Psoas muscle (tissue), 8 donors: Measurements from ENCODE around the gene MYOM3. TPM values are rescaled to one million over a fixed set of nuclear protein-coding genes. Genes with fewer than 3 reads are reported as not detected.

Source experiments
- ATAC-seq, 4 donors: fragments of 200-7000 bp; cut with Tn5 transposase; one replicate each; pipeline ENCODE4 v1.9.1; 2020; ENCODE audit warnings: moderate library complexity in 3 of 4, mild to moderate bottlenecking in 2 of 4
- DNase-seq, 2 donors: peaks; one replicate each; pipeline ENCODE4 v3.0.0-alpha.2; 2020
- H3K27ac ChIP-seq: fragments of 200-600 bp; one replicate; pipeline ENCODE4 v1.8.0; 2022
- H3K27me3 ChIP-seq, 3 donors: fragments of 200-600 bp in 1 of 3; one replicate each; pipeline versions ENCODE4 v1.6.1 to v1.8.0; 2013 to 2022; ENCODE audit warnings: low read length in 2 of 3, mild to moderate bottlenecking in 2 of 3, moderate library complexity in 1 of 3; ENCODE audit not compliant: insufficient read depth in 3 of 3
- H3K36me3 ChIP-seq, 2 donors: fragments of 200-600 bp in 1 of 2; one replicate each; pipeline versions ENCODE4 v1.6.1 to v1.8.0; 2013 to 2022; ENCODE audit warnings: low read depth in 1 of 2, mild to moderate bottlenecking in 1 of 2, moderate library complexity in 1 of 2; ENCODE audit not compliant: insufficient read depth in 1 of 2
- H3K4me1 ChIP-seq: fragments of 200-600 bp; one replicate; pipeline ENCODE4 v1.8.0; 2022
- H3K4me3 ChIP-seq: fragments of 200-600 bp; one replicate; pipeline ENCODE4 v1.8.0; 2022; ENCODE audit warnings: mild to moderate bottlenecking
- H3K9me3 ChIP-seq: fragments of 200-600 bp; one replicate; pipeline ENCODE4 v1.8.0; 2022
- WGBS, 3 donors: extraction: QIAGEN DNeasy Blood & Tissue Kit; methylation state at CpG; one replicate each; pipeline versions ENCODE4 v1.1.6 to v1.1.7; 2013; 5-methylcytosine and 5-hydroxymethylcytosine counted together
- intact Hi-C, 2 donors: fragments of 100-400 bp; cut with DNase I; formaldehyde crosslinking; loops; one replicate each; pipeline versions ENCODE4 v1.11.0 to v1.14.2; 2022
- polyA plus RNA-seq, 3 donors: library from polyadenylated mRNA; stranded (reverse); fragments of 200-250 nt; gene quantifications; one replicate each; pipeline ENCODE4 v1.2.3, GENCODE V29; 2013
- total RNA-seq, 4 donors: library from RNA; stranded (reverse); fragmentation: NEBNext Ultra II Directional in 2 of 4; extraction: Animal tissue kit (Norgen Biotek cat#: 25700) in 2 of 4; gene quantifications; one replicate each; pipeline versions ENCODE4 v1.2.1 to v1.2.4, GENCODE V29; 2021 to 2023
- TF ChIP-seq, protein P1 (sequence below): fragments of 200-600 bp; IDR thresholded peaks from one replicate; pipeline ENCODE4 v1.8.0; 2022; ENCODE audit warnings: antibody characterized with exemption
- donor health status: healthy with polysubstance abuse.
- donor health status: DM: no; HTN: no; CAD: no; lungs with moderate emphysema.
- donor health status: Bipolar disorder and iron deficiency.
- donor health status: healthy.
- donor health status: DM: yes; HTN: yes; CAD: no.
- donor health status: DM: no; HTN: no; CAD: no.
- donor health status: DM: no; HTN: no; CAD: no.
- donor health status: DM: yes; HTN: yes; CAD: no.

The MYOM3 gene
- total and polyA plus RNA-seq, 7 donors, result 86.7 to 505 (median 152) TPM

DNA sequence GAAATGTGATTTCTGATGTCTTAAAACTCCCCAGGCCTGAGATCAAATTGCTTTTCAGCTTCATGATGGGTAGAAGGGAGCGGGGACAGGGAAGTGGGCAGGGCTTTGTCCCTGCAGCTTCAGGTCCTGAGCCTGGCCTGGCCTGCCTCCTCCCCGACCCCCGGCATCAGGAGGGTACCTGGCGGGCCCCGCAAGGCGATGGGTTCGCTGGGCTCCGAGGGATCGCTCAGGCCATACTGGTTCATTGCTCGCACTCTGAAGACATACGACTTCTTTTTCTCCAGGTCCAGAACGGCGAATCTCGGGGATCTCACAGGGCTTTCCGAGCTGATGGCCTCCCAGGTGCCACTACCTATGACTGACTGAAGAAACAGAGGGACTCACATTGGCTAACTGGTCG is 25.5 kb downstream of the MYOM3 start:
- TF ChIP-seq, protein P1, sequence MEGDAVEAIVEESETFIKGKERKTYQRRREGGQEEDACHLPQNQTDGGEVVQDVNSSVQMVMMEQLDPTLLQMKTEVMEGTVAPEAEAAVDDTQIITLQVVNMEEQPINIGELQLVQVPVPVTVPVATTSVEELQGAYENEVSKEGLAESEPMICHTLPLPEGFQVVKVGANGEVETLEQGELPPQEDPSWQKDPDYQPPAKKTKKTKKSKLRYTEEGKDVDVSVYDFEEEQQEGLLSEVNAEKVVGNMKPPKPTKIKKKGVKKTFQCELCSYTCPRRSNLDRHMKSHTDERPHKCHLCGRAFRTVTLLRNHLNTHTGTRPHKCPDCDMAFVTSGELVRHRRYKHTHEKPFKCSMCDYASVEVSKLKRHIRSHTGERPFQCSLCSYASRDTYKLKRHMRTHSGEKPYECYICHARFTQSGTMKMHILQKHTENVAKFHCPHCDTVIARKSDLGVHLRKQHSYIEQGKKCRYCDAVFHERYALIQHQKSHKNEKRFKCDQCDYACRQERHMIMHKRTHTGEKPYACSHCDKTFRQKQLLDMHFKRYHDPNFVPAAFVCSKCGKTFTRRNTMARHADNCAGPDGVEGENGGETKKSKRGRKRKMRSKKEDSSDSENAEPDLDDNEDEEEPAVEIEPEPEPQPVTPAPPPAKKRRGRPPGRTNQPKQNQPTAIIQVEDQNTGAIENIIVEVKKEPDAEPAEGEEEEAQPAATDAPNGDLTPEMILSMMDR, result no peak
- no peaks in the 10 kb centered on the region for H3K9me3 ChIP-seq
- intact Hi-C loops, result no loop called here
- DNase-seq (peak; percentile 5 to 32), ATAC-seq (no peak)
- H3K27ac ChIP-seq, result no peak overlapping the region
- H3K27me3 ChIP-seq, result no peaks in the 10 kb centered on the region
- H3K4me3 ChIP-seq, result no peak overlapping the region
- 90 to 94% (median 92%) methylated on average over 14 to 16 of the region's 16 CpGs for WGBS, 3 donors
- H3K4me1 ChIP-seq, result peaks cover 11% of the 10 kb centered on the region
- peaks cover 0 to 95% of the 10 kb centered on the region in 2 donors for H3K36me3 ChIP-seq

DNA sequence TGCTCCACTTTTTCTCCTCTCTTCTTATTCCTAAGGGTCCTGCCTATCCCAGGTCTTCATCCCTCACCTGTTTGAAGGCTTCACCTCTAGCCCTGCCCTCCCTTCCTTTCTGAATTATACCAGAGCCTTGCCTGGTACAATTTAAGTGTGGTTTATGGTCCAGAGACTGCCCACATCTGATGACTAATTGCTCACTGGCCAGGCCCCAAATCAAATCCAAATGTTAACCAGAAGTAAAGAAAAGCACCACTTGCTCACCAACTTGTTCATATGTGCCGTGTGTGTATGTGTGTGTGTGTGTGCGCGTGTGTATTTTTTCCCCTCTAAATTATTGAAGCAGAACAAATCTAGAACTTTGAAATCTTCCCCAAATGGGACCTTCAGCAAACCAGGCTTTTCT is 26.4 kb downstream of the MYOM3 start:
- Histone ChIP-seq H3K4me1 (peaks cover 15% of the 10 kb centered on the region), H3K36me3 (peaks cover 0 to 91% of the 10 kb centered on the region in 2 donors), H3K9me3 (no peaks in the 10 kb centered on the region), H3K27me3 (no peaks in the 10 kb centered on the region), H3K27ac (no peak overlapping the region), H3K4me3 (no peak overlapping the region)
- DNase-seq (no peak), ATAC-seq (no peak)
- intact Hi-C loops, result no loop called here
- TF ChIP-seq, protein P1, result no peak
- 64 to 95% (median 88%) methylated on average over 3 of the region's 3 CpGs for WGBS, 3 donors

DNA sequence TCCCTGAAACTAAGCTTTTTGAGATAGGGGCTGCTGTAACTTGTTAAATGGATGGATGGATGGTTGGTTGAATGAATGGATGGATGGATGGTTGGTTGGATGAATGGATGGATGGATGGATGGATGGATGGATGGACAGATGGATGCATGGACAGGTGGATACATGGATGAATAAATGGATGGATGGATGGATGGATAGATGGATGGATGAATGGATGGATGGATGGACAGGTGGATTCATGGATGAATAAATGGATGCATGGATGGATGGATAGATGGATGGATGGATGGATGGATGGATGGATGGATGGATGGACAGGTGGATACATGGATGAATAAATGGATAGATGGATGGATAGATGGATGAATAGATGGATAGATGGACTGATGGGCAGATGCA is 26.9 kb downstream of the MYOM3 start:
- H3K27me3 ChIP-seq, result no peaks in the 10 kb centered on the region
- no peak overlapping the region for H3K27ac ChIP-seq
- no peak overlapping the region for H3K4me3 ChIP-seq
- DNase-seq (no peak), ATAC-seq (no peak)
- H3K9me3 ChIP-seq, result no peaks in the 10 kb centered on the region
- H3K4me1 ChIP-seq, result peaks cover 15% of the 10 kb centered on the region
- intact Hi-C loops, result no loop called here
- H3K36me3 ChIP-seq, result peaks cover 0 to 90% of the 10 kb centered on the region in 2 donors
- TF ChIP-seq, protein P1, result no peak

DNA sequence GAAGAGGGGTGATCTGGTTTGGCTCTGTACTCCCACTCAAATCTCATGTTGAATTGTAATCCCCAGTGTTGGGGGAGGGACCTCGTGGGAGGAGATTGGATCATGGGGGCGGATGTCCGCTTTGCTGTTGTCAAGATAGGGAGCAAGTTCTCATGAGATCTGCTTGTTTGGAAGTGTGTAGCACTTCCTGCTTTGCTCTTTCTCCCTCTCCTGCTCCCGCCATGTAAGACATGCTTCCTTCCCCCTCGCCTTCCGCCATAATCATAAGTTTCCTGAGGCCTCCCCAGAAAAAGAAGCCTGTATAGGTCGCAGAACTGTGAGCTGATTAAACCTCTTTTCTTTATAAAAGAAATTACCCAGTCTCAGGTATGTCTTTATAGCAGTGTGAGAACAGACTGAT is 27.9 kb downstream of the MYOM3 start:
- no peak overlapping the region for H3K27ac ChIP-seq

DNA sequence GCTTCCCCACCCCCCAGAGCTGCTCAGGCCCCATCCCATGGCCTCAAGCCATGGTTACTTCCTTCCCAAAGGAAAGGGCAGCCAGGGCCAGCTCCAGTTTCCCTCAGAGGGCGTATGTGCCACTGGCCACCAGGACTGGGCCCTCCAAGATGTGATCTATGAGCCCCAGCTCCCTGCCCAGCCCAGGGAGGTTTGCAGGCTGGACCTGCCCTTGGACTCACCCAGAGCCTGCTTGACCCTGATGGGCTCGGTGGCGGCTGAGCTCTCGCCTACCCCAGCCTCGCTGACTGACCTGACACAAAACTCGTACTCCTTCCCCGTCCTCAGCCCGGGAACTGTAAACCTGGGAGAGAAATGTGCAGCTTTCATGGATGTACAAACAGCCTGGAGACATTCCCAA is 29.6 kb downstream of the MYOM3 start:
- ATAC-seq, result peak in 3 of 4 donors; percentile 0 to 3 (median 2)
- Histone ChIP-seq H3K27ac (peak overlapping the region; percentile 4), H3K4me3 (no peak overlapping the region), H3K27me3 (no peaks in the 10 kb centered on the region), H3K9me3 (no peaks in the 10 kb centered on the region), H3K4me1 (peaks cover 21% of the 10 kb centered on the region), H3K36me3 (peaks cover 0 to 83% of the 10 kb centered on the region in 2 donors)
- no peak for DNase-seq
- TF ChIP-seq, protein P1, result no peak
- intact Hi-C loops, result no loop called here
- 52 to 81% (median 78%) methylated on average over 8 of the region's 8 CpGs for WGBS, 3 donors

More for the DNA sequence above, 27.9 kb downstream of the MYOM3 start:
- Histone ChIP-seq H3K4me1 (peaks cover 15% of the 10 kb centered on the region), H3K27me3 (no peaks in the 10 kb centered on the region), H3K36me3 (peaks cover 0 to 92% of the 10 kb centered on the region in 2 donors), H3K9me3 (no peaks in the 10 kb centered on the region), H3K4me3 (no peak overlapping the region)
- intact Hi-C loops, result no loop called here
- TF ChIP-seq, protein P1, result no peak
- no peak for ATAC-seq
- DNase-seq, result no peak
- WGBS, 3 donors, result 72 to 81% (median 78%) methylated on average over 7 of the region's 7 CpGs
